HL-60/S4 (cell line): ENCODE results near the gene C11orf52.
"Not testable (repeated sequence)": the region's sequence is repeated elsewhere in the genome, so short reads cannot be mapped to it uniquely, and the experiment has no call there.

Experiments
- in situ Hi-C: fragments of 300-500 bp; cut with MboI; formaldehyde crosslinking; loops from 2 replicates; pipeline ENCODE4 v1.14.3; 2022; ENCODE audit warnings: low sequenced_read_pairs

C11orf52 gene

GRCh38 chr11:111918390-111919256 is at the start of gene C11orf52:
Gene C11orf52, plus strand, starts transcription at chr11:111918913. Its CDS starts 60 bp downstream, at chr11:111918973.
- in situ Hi-C loops = no loop called here

DNA sequence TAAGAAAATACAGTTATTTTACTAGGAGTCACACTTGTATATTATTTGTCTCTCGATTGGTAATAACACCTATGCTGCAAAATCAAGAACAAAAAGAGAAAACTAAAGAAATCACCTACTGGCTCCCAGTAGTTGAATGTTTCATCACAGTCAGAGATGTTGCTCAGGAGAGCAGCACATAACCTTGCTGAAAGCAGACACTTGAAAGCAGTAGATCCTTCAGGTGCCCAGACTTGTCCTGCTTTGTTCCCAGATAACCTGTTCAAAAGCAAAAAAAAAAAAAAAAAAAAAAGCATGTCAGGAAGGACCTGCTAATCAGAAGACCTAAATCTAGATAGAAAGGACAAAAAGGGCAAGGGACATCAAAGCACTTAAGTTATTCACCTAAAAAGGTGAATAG is 48.6 kb upstream of the C11orf52 start:
- in situ Hi-C loops = no loop called here

GRCh38 chr11:111870522-111870885 is 48.2 kb upstream of the C11orf52 start:
- in situ Hi-C loops = no loop called here

GRCh38 chr11:111870886-111871692 is 47.6 kb upstream of the C11orf52 start, which contains the start of gene ALG9:
Gene ALG9, minus strand, starts transcription at chr11:111871581. Its CDS starts 99 bp downstream, at chr11:111871482.
- in situ Hi-C loops = no loop called here

DNA sequence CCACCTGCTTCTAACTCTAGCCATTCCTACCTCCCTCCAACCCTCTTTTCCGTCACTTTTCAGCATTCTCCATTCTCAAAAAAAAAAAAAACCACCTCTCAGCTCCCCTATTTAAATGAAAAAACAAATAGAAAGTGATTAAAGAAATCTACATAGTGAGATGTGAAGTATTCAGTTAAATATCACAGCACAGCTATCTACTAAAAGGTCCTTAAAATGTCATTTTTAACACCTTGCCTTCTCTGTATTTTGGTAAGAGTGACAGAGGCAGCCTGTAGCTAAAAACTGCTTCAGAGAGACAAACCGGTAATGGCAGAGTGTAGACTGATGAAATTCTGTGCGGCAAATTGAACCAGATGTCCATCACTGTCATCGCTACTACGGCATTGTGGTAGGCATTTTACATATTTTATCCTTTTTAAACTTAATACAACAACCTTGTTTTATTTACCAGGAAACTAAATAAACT is 47.0 kb upstream of the C11orf52 start:
- in situ Hi-C loops = no loop called here

DNA sequence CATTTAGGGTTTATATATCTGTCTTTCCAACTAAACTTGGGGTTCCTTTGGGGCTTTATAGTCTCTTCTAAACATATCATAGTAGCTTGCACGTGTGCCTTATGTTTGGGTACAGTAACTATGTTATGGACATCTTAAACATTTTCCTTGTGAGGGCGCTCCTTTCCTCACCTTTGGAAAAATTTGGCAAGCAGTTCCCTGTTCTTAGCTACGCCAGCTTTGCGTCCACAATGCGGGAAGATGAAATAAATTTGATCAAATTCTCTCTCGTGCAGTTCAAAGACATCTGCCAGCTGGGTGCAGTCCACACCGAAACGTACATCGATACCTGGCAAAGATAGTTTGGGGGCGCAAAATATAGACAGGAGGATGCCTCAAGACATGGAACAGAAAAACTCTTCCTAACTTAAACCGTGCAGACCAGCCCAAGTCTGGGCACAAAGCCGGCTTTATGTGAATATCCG is 40.3 kb upstream of the C11orf52 start:
- in situ Hi-C loops = no loop called here

GRCh38 chr11:111878849-111879636 is 39.7 kb upstream of the C11orf52 start, which contains the start of the genes CFAP68 and FDXACB1:
Gene CFAP68, plus strand, starts transcription at chr11:111879541. Its CDS starts 20 bp downstream, at chr11:111879561.
Gene FDXACB1, minus strand, starts transcription at chr11:111879165. Its CDS starts 33 bp downstream, at chr11:111879132.
- in situ Hi-C loops = no loop called here

- in situ Hi-C loops = no loop called here
Measured at GRCh38 chr11:111879637-111879960, 39.1 kb upstream of the C11orf52 start.

DNA sequence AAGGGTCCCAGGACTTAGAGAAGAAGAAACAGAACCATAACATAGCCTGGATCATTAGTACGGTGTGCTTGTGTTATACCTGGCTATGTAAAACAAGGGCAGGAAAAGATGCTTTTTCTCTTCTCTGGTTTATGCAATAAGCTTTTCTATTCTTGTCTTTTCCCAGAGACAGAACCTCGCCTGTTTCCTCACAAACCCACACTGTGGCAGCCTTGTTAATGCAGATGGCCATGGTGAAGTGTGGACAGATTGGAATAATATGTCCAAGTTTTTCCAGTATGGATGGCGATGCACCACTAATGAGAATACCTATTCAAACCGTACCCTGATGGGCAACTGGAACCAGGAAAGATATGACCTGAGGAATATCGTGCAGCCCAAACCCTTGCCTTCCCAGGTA is 36.5 kb upstream of the C11orf52 start:
- in situ Hi-C loops = no loop called here

- in situ Hi-C loops = not testable (repeated sequence)
Measured at GRCh38 chr11:111885053-111885452, 33.7 kb upstream of the C11orf52 start.

- in situ Hi-C loops = no loop called here
Measured at GRCh38 chr11:111886032-111886431, 32.7 kb upstream of the C11orf52 start.

GRCh38 chr11:111886844-111887243 is 31.9 kb upstream of the C11orf52 start:
- in situ Hi-C loops = no loop called here

GRCh38 chr11:111905411-111905810 is 13.3 kb upstream of the C11orf52 start:
- in situ Hi-C loops = no loop called here

DNA sequence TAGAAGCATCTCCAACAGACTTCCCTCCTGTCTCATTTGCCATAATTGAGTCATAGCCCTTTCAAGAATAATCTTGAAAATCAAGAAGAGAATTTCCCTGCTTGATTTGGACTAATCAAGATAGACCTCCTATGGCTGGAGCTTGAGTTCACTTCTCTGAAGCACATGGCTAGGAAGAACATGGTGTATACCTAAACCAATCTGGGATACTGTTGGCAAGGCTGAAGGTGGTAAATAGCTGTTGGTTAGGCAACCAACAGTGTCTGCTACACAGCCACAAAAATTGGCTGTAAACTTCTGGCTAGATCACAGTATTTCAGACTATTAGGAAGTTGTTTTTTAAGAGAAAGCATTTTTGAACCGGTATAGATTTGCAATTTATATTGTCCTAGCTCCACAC is 12.0 kb upstream of the C11orf52 start:
- in situ Hi-C loops = no loop called here

DNA sequence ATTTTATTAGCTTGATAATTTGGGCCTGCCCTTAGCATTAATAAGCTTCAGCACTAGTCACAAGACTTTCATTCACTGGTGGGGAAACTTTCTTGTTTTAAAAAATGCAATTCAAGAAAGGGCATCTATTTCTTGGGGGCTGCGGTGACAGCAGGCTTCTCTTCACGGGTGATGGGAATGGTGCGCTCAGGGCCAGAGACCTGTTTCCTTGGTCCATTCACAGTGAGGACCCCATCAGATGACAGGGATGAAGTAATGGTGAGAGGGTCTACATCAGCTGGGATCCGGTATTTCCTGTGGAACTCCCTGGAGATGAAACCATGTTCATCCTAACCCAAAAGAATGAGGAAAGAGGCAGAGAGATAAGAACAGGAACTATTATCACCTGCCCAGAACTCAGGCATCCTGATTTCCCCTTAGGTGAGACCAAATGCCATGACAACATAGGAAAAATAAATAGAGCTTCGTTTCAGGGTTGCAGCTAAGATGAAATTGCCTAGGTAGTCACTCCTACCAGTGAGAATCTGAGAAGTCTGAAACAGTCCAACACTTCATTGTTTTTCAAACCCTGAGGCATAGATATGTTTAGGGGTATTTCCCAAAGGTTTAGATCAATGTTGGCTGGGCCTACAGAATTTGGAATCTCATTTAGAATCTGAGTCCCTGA is 9.9 kb upstream of the C11orf52 start:
- in situ Hi-C loops = no loop called here

DNA sequence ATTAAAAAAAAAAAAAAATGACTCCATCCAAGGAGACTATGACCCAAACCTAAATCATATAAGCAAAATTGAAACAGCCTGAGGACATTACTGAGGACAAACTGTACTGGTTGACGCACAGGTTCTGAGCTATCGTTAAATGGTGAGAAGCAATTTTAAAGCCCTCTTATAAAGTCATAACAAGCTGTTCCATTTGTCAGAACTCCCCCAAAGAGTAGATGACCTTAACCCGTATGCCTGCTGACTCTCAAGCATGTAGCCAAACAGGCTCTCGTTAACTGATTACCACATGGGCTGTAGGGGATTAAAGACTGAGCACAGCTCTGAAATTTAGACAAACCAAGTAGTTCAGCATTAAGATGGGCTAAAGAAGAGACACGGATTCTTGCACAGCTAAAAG is 9.3 kb upstream of the C11orf52 start:
- in situ Hi-C loops = no loop called here

DNA sequence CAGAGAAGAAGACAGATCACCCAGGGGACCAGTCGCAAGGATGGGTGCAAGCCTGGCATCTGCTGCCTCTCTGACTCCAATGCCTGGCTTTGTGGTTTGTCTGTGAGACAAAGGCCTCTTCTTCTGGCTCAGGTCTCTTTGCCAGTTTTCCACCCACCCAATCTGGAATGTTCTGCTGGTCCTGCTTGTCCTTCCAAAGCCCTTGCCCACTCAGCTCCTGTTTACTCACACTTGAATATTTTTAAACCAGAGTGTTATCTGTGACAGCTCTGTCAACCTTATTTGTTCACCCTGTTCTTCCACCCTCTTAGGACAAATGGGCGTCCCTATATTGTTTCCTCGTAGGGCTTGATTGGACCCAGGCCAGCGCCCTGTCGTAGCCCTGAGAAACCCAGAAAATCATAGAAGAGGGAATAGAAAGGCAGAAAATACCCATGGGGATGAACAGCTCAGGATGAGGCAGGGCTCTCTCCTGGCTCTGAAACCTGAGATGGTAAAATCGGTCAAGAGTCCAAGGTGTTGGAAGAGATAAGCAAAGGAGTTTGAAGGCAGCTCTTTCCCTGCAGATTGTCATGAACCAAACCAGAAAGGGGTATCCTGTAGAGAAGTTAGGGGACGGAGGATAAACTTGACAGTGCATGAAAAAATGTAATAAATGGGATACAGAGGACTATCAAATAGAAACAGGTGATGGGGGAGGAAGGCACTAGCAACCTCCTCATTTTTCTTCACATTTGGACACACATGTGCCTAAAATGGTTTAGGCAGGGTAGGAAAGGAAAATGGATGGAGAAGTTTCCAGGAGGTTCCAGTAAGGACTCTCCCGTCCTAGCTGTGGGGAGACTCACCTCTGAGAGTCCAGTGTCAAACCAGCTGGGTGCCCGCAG is 7.8 kb upstream of the C11orf52 start:
- in situ Hi-C loops = no loop called here

GRCh38 chr11:111911563-111912401 is 6.9 kb upstream of the C11orf52 start, which contains the start of gene CRYAB:
Gene CRYAB, minus strand, starts transcription at chr11:111911770. Its CDS starts 46 bp downstream, at chr11:111911724.
- in situ Hi-C loops = no loop called here
